Activated naive CD8-positive, alpha-beta T cell (primary cell): Measurements from ENCODE around the gene TSHZ1.

Experiments used
- H3K27ac Mint-ChIP-seq: one replicate; pipeline ENCODE4 v1.8.0; 2021; ENCODE audit warnings: mixed read lengths
- H3K27me3 Mint-ChIP-seq: one replicate; pipeline ENCODE4 v1.8.0; 2021; ENCODE audit warnings: mixed read lengths
- H3K36me3 Mint-ChIP-seq: one replicate; pipeline ENCODE4 v1.8.0; 2021; ENCODE audit warnings: mixed read lengths
- H3K4me1 Mint-ChIP-seq: one replicate; pipeline ENCODE4 v1.8.0; 2021; ENCODE audit warnings: low read depth, mixed read lengths
- H3K4me3 Mint-ChIP-seq: one replicate; pipeline ENCODE4 v1.8.0; 2021; ENCODE audit warnings: mild to moderate bottlenecking, mixed read lengths
- H3K9me3 Mint-ChIP-seq: one replicate; pipeline ENCODE4 v1.8.0; 2021; ENCODE audit warnings: low read depth, mixed read lengths

The TSHZ1 gene

DNA sequence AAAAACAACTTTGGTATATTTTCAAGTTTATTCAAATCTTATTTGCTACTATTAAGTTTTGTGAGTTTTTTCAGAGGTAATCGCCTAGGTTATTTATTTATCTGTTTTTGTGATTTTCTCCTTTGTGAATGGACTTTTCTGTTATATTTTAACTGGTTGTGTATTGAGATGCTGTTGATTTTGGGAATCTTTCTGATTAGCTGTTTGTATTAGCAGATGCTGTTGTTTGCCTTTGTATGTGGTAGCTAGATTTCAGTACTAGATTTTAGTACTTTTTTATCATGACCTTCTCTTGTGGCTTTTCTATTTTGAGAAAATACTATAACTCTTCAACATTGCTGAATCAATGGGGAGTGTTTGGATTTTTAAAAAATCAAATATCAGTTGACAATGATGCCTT lies 42.4 kb downstream of the TSHZ1 start:
- Mint-ChIP-seq H3K36me3 (peaks cover 2% of the 10 kb centered on the region), H3K4me1 (peaks cover 66% of the 10 kb centered on the region), H3K9me3 (no peaks in the 10 kb centered on the region), H3K4me3 (no peak overlapping the region), H3K27me3 (no peaks in the 10 kb centered on the region), H3K27ac (peak overlapping the region; percentile 22)

DNA sequence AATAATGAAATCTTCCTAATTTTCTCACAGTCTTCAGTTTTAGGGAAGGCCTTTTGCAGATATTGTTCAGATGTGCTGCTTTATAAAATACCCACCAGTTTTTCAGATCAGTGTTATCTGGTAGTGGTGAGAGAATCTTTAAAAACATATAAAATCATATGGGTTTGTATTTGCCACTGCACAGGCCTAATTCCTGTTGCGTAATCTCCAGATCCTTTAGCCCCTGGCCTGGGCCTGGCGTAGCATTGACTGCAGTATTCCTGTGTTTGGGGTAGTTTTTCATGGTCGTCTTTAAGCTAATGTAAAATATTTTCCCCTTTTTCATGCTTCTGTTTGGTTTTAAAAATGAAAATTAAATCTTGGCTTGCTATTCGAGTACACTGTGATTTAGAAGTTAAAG lies 43.2 kb downstream of the TSHZ1 start:
- Mint-ChIP-seq H3K27ac (no peak overlapping the region), H3K27me3 (no peaks in the 10 kb centered on the region), H3K4me1 (peaks cover 64% of the 10 kb centered on the region)

DNA sequence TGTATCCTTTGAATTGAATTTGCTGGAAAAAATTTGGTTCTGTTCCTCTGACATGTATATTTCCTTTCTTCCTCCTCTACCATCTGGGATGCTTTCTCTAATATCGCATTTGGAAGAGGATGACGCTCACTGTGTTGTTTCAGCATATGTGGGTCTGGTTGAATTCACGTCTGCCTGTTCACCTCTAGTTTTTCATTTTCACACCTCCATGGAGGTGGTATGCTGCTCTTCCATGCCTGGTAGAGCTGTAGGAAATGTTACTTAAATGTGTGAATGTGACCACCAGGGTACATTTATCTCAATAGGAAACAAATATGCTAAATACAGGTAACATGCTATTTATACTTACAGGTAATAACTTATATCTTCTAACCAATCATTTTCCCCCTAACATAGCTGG lies 44.5 kb downstream of the TSHZ1 start:
- no peaks in the 10 kb centered on the region for H3K9me3 Mint-ChIP-seq
- no peak overlapping the region for H3K27ac Mint-ChIP-seq
- no peaks in the 10 kb centered on the region for H3K27me3 Mint-ChIP-seq
- peaks cover 2% of the 10 kb centered on the region for H3K36me3 Mint-ChIP-seq
- peaks cover 64% of the 10 kb centered on the region for H3K4me1 Mint-ChIP-seq
- no peak overlapping the region for H3K4me3 Mint-ChIP-seq

More for the DNA sequence above, 43.2 kb downstream of the TSHZ1 start:
- H3K4me3 Mint-ChIP-seq: no peak overlapping the region
- no peaks in the 10 kb centered on the region for H3K9me3 Mint-ChIP-seq
- H3K36me3 Mint-ChIP-seq: peaks cover 2% of the 10 kb centered on the region

DNA sequence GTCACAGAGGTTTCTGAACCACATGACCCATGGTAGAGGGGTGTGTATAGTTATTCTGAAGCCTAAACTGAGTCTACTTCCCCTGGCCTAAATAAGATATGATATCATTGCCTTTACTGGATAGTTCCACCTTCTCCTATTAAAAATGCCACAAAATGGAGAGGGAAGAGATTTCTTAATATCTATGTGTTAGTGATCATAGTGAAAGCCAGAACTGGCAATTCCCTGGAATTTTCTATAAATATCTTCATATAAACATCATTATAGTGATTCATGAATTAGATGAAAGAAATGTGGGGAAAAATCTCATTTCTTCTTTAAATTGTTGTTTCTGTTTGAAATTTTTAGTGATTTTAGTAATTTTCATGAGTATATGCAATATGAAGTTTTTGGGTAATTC lies 45.8 kb downstream of the TSHZ1 start:
- Mint-ChIP-seq H3K27ac (no peak overlapping the region), H3K4me1 (peaks cover 66% of the 10 kb centered on the region), H3K9me3 (no peaks in the 10 kb centered on the region), H3K27me3 (no peaks in the 10 kb centered on the region), H3K36me3 (peaks cover 10% of the 10 kb centered on the region), H3K4me3 (no peak overlapping the region)

DNA sequence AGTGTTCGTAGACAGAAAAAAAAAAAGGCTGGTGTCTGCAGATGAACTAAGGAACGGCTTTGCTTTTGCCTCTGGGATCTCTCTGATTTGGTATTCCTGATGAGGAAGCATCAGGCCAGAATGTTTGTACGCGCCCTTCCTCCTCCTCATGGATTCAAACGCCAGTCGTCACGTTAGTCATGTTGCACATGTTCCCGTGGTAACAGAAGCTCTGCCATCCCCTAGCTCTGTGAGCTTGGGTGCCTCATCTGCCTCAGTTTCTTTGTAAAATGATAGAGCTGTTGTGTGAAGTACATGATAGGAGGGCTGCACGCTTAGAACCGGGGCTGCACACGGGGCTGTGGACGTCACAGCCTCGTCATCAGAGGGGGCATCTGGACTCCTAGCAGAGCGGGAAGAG lies 47.0 kb downstream of the TSHZ1 start:
- Mint-ChIP-seq H3K4me3 (no peak overlapping the region), H3K27ac (no peak overlapping the region), H3K4me1 (peaks cover 68% of the 10 kb centered on the region), H3K27me3 (no peaks in the 10 kb centered on the region), H3K36me3 (peaks cover 10% of the 10 kb centered on the region), H3K9me3 (no peaks in the 10 kb centered on the region)

DNA sequence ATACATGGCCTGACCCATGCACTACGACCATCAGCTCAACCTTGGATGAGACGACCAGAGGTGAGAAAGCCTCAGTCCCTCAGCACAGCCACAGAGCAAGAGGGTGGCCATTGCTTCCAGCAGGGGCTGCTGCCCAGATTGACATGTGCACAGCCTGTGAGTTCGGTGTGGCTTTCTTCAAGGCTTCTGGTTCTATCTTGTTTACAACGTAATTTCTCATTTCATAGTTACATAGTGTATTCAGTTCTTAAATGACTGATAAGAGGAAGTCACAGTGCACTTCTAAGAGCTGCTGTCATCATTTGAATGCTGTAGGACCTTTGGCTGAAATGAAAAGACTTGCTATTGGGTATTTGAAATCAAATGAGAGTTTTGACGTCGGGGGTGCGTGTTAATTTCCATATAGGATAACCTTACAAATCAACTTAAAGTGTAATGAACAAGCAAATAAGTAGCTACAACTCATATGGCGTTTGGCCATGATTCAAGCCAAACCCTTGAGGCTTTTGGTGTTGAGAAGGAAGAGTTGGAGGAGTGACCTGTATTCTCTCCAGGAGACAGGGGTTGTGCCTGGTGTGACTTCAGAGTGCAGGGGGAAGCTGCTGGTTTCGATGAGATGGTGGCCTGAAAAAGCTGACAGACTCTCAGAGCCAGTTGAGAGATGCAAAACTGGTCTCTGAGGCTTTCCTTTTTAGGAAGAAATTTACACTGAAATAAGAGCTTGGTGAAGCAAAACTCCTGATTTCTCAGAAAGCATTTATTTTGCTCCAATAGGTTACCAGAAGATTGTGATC lies 51.0 kb downstream of the TSHZ1 start:
- H3K9me3 Mint-ChIP-seq: no peaks in the 10 kb centered on the region
- peaks cover 10% of the 10 kb centered on the region for H3K36me3 Mint-ChIP-seq
- no peak overlapping the region for H3K4me3 Mint-ChIP-seq

DNA sequence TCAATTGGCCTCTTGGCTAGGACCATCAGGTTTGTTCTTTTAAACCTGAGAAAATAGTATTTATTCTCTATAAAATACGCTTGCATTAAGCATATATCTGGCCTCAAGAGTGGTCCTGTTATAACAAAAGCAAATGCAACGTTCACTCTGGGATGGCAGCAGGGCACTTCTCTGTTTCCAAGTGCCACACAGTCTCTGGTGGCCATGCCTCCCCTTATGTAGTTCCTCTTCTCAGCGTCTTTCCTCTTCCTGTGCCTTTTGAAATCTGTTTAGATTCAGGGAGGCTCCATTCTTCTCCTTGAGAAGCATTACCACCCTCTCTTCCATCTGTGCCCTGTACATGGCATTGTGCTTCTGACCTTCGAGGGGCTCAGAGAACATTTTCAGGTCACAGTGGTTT lies 51.9 kb downstream of the TSHZ1 start:
- H3K4me1 Mint-ChIP-seq: peaks cover 61% of the 10 kb centered on the region
- no peaks in the 10 kb centered on the region for H3K9me3 Mint-ChIP-seq
- H3K27ac Mint-ChIP-seq: no peak overlapping the region

More for the DNA sequence above, 51.0 kb downstream of the TSHZ1 start:
- Mint-ChIP-seq H3K4me1 (peaks cover 65% of the 10 kb centered on the region), H3K27ac (no peak overlapping the region), H3K27me3 (no peaks in the 10 kb centered on the region)

DNA sequence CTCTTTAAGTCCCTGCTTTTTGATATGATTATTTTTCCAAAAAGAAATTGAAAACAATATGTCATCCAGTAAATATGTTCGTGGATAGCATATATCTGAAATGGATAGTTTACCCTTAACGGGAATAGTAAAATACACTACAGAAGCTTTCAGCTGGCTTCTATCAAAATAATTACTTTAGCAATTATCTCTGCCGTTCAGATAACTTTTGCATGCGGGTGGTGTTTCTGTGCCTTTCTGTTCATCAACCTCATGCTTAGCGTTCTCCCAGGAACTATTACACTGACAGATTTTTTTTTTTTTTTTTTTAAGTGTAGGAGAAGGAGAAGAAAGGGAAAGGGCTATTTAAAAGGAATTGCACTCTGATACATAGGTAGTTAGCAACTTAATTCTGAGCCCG lies 53.6 kb downstream of the TSHZ1 start:
- H3K9me3 Mint-ChIP-seq: no peaks in the 10 kb centered on the region
- no peaks in the 10 kb centered on the region for H3K27me3 Mint-ChIP-seq
- H3K4me3 Mint-ChIP-seq: no peak overlapping the region
- H3K36me3 Mint-ChIP-seq: peaks cover 8% of the 10 kb centered on the region
- H3K4me1 Mint-ChIP-seq: peaks cover 66% of the 10 kb centered on the region
- no peak overlapping the region for H3K27ac Mint-ChIP-seq

More for the DNA sequence above, 51.9 kb downstream of the TSHZ1 start:
- H3K4me3 Mint-ChIP-seq: no peak overlapping the region
- no peaks in the 10 kb centered on the region for H3K27me3 Mint-ChIP-seq
- peaks cover 8% of the 10 kb centered on the region for H3K36me3 Mint-ChIP-seq

DNA sequence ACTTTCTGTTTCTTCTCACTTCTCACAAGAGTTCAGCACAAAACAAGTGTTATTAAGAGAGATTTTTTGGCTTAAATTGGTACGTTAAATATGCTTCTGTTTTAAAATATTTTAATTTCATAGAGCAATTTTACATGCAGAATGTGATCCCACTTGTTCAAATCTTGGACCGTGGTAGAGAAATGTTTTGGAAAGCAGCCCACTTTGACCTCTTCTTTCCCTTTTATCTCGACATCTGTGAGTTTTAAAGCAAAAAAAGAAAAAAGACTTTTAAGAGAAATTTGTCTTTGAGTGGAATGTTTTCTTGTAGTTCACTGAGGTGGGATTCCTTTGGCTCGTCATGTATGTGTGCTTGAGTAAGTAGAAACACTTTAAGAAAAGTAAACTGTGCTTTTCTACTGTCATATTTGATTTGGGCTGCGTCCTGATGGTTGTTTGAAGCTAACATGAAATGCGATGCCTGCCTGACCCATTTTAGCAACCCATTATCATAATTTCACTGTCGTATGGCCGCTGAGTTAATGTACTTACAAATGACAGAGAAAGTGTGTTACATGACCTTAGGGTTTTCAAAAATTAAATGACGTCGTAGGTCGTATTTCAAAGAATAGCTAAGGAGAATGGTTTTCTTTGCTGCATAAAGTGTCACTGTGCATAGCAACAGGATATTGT lies 54.5 kb downstream of the TSHZ1 start:
- H3K27me3 Mint-ChIP-seq: no peaks in the 10 kb centered on the region
- no peak overlapping the region for H3K27ac Mint-ChIP-seq
- H3K9me3 Mint-ChIP-seq: no peaks in the 10 kb centered on the region
- peaks cover 8% of the 10 kb centered on the region for H3K36me3 Mint-ChIP-seq
- no peak overlapping the region for H3K4me3 Mint-ChIP-seq
- peaks cover 73% of the 10 kb centered on the region for H3K4me1 Mint-ChIP-seq

DNA sequence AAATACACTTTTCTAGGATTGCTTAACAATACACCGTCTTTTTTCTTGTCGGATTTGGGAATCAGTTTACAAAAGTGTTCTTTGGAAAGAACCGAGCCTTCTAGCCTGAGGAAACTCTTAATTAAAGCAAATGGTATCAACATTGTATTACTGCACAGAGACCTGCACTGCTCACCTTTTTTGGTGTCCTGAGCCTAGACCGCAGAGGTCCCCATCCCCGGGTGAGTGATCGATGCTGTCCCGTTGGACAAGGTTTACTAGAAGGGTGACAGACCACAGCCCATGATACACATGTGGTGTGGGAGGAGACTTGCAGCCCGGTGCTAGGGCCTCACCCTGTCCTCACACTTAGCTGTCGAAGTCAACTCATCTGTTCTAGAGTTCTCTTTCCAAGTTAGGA lies 55.3 kb downstream of the TSHZ1 start:
- Mint-ChIP-seq H3K4me1 (peaks cover 78% of the 10 kb centered on the region), H3K4me3 (no peak overlapping the region), H3K27ac (no peak overlapping the region), H3K36me3 (peaks cover 5% of the 10 kb centered on the region), H3K27me3 (no peaks in the 10 kb centered on the region), H3K9me3 (no peaks in the 10 kb centered on the region)

DNA sequence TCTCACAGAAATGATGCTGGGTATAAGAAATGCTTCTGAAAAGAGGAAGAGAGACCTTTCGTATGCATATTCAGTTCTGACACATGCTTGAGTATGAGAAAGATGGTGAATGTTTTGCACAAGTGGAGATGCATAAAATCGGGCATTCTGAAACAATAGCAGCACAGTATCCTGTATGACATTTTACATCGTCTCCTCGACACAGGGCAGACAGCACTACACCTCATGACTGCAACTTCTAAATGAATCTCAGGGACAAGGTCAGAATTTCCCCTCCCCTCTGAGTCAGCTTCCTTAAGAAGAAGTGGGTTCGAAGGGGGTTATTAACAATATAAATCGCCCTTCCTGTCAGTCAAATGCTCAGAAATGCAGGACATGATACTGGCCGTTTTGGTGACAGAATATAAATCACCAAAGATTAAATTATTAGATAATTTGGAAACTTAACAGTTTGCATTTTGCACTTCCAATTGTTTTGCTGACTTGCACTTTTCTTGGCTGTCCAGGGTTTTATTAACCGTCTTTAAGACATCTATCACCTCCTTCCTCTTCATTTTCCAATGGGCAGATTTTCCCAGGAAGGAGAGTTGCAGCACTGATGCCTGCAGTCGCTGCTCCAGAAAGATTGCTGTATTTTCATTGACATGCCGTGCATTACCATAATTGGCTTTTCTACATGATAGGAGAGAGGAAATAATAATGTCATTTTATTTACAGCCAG lies 57.2 kb downstream of the TSHZ1 start:
- H3K27ac Mint-ChIP-seq: no peak overlapping the region
- peaks cover 3% of the 10 kb centered on the region for H3K36me3 Mint-ChIP-seq
- no peak overlapping the region for H3K4me3 Mint-ChIP-seq
- H3K4me1 Mint-ChIP-seq: peaks cover 76% of the 10 kb centered on the region
- H3K9me3 Mint-ChIP-seq: no peaks in the 10 kb centered on the region
- H3K27me3 Mint-ChIP-seq: no peaks in the 10 kb centered on the region

DNA sequence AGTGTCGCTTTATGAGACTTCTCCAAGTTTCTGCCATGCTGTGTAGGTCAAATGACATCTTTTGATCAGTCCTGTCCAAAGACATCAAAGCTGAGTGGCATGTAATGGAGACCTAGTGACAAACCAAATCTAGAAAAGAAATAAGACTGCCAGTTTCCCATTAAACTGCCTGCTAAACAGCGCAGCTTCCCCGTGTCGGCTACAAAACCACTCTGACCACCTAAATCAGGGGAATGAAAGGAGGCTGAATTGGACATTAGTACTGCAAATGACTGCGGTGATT lies 57.7 kb downstream of the TSHZ1 start:
- no peak overlapping the region for H3K27ac Mint-ChIP-seq
- H3K9me3 Mint-ChIP-seq: no peaks in the 10 kb centered on the region
- peaks cover 76% of the 10 kb centered on the region for H3K4me1 Mint-ChIP-seq
- peaks cover 3% of the 10 kb centered on the region for H3K36me3 Mint-ChIP-seq
- H3K27me3 Mint-ChIP-seq: no peaks in the 10 kb centered on the region
- no peak overlapping the region for H3K4me3 Mint-ChIP-seq

DNA sequence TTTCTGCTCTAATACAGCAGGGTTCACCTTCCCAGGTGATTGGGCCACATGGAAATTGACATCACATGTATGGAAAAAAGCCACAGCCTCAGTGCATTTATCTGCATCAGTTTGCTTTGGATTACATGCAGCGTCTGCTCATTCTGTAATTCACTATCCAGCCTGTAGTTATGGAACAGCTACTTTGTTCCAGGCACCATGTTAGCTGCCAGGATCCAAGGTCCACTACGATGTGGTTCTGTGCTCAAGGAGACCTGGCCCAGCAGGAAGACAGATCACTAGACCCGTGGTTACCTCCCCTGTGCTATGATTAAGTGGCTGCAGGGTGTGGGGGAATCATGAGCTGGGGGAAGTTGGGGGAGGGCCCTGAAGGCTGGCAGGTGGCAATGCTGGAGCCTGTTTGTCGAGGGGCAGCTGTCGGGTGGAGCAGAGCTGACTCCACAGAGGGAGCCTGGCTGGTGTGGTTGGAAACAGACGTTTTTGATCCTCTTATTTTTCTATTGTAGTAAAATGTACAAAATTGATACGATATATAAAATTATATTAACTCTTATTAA lies 58.6 kb downstream of the TSHZ1 start:
- Mint-ChIP-seq H3K4me3 (no peak overlapping the region), H3K9me3 (no peaks in the 10 kb centered on the region), H3K27ac (no peak overlapping the region), H3K4me1 (peaks cover 78% of the 10 kb centered on the region), H3K36me3 (peaks cover 3% of the 10 kb centered on the region), H3K27me3 (no peaks in the 10 kb centered on the region)

DNA sequence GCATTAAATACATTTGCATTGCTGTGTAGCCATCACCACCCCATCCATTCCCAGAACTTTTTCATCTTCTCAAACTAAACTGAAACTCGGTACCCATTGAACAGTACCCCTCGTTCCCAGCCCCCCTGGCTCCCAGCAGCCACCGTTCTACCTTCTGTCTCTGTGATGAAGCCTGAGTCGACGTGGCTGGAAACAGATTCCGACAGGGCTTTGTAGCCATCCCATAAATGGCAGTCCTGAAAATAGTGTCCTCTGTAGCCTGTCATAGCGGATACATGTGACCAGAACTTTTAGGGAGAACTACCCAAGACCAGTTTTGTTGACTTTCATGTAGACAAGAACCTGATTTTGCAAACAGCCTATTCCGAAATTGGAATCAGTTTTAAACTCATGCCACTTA lies 59.1 kb downstream of the TSHZ1 start:
- H3K4me3 Mint-ChIP-seq: no peak overlapping the region
- no peaks in the 10 kb centered on the region for H3K27me3 Mint-ChIP-seq
- H3K4me1 Mint-ChIP-seq: peaks cover 76% of the 10 kb centered on the region
- H3K27ac Mint-ChIP-seq: no peak overlapping the region
- H3K36me3 Mint-ChIP-seq: peaks cover 3% of the 10 kb centered on the region
- H3K9me3 Mint-ChIP-seq: no peaks in the 10 kb centered on the region

DNA sequence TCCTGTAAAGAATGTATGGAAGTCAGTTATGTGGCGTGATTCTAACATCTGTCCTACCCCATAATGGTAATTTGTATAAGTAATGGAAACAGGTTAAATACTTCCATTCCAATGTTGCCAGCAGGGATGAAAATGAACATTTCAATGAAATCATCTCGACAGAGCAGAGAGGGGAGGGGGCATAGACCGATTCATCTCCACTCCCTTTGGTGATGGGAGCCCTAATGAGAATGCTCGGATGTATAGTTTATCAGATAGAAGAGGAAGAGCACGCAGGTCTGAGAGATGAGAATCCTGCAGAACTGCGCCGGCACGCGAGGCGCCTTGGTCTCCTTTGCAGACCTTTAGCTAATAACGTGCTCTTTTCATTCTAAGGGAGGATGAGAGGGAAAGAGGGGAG lies 61.4 kb downstream of the TSHZ1 start:
- H3K27ac Mint-ChIP-seq: no peak overlapping the region
- peaks cover 82% of the 10 kb centered on the region for H3K4me1 Mint-ChIP-seq

More for the DNA sequence above, 61.4 kb downstream of the TSHZ1 start:
- no peak overlapping the region for H3K4me3 Mint-ChIP-seq
- H3K27me3 Mint-ChIP-seq: no peaks in the 10 kb centered on the region
- H3K9me3 Mint-ChIP-seq: no peaks in the 10 kb centered on the region
- peaks cover 3% of the 10 kb centered on the region for H3K36me3 Mint-ChIP-seq
